Measurements from ENCODE around the gene FAM241B.

FAM241B gene

GRCh38 chr10:69600761-69601330 is 29.2 kb upstream of the FAM241B start:
- Histone ChIP-seq H2BK15ac (replicated peaks; ENCODE audit: low read depth) (no peak overlapping the region), H3K79me1 (ENCODE audit: low read length) (no peaks in the 10 kb centered on the region), H3K23ac (ENCODE audit: low read length) (no peak overlapping the region), H2AK5ac (ENCODE audit: low read length) (no peak overlapping the region), H2BK5ac (ENCODE audit: low read length) (no peak overlapping the region), H3K9ac (ENCODE audit: low read length) (no peak overlapping the region), H3K4ac (ENCODE audit: low read depth, low read length) (no peak overlapping the region), H3K79me2 (ENCODE audit: control insufficient read depth, insufficient read depth, low read length) (no peaks in the 10 kb centered on the region), H4K8ac (ENCODE audit: low read depth, low read length) (no peak overlapping the region), H2BK120ac (ENCODE audit: low read depth, low read length) (no peak overlapping the region), H4K5ac (ENCODE audit: low read length) (no peak overlapping the region), H3K4me2 (ENCODE audit: low read length) (no peak overlapping the region), H3K27ac (ENCODE audit: low read depth, low read length) (no peak overlapping the region), H3K4me1 (ENCODE audit: control insufficient read depth, low read depth, low read length) (no peaks in the 10 kb centered on the region), H3K27me3 (ENCODE audit: insufficient read depth, low read length, poor library complexity) (no peaks in the 10 kb centered on the region), H3K36me3 (ENCODE audit: control insufficient read depth, insufficient read depth, low read length) (no peaks in the 10 kb centered on the region), H3K56ac (ENCODE audit: low read length) (no peak overlapping the region), H3K4me3 (ENCODE audit: low read length) (no peak overlapping the region), H3K18ac (ENCODE audit: low read length) (no peak overlapping the region)
- WGBS (ENCODE audit: extremely low coverage, insufficient coverage, low lambda C conversion rate): no CpG with 5 or more reads among the region's 5 CpGs
- DNase-seq: no peak

GRCh38 chr10:69609077-69609476 is 21.0 kb upstream of the FAM241B start:
- no peak overlapping the region for H4K5ac ChIP-seq (ENCODE audit: low read length)
- no peak overlapping the region for H3K18ac ChIP-seq (ENCODE audit: low read length)
- no peak overlapping the region for H3K23ac ChIP-seq (ENCODE audit: low read length)
- no peak for DNase-seq
- no peaks in the 10 kb centered on the region for H3K4me1 ChIP-seq (ENCODE audit: control insufficient read depth, low read depth, low read length)
- no peak overlapping the region for H2BK15ac ChIP-seq (replicated peaks; ENCODE audit: low read depth)
- no peak overlapping the region for H3K9ac ChIP-seq (ENCODE audit: low read length)
- no peaks in the 10 kb centered on the region for H3K79me2 ChIP-seq (ENCODE audit: control insufficient read depth, insufficient read depth, low read length)
- no peak overlapping the region for H2AK5ac ChIP-seq (ENCODE audit: low read length)
- no peak overlapping the region for H3K27ac ChIP-seq (ENCODE audit: low read depth, low read length)
- no peaks in the 10 kb centered on the region for H3K36me3 ChIP-seq (ENCODE audit: control insufficient read depth, insufficient read depth, low read length)
- WGBS (ENCODE audit: extremely low coverage, insufficient coverage, low lambda C conversion rate): no CpG with 5 or more reads among the region's 1 CpG
- H4K8ac ChIP-seq (ENCODE audit: low read depth, low read length): no peak overlapping the region
- H2BK5ac ChIP-seq (ENCODE audit: low read length): no peak overlapping the region
- no peaks in the 10 kb centered on the region for H3K27me3 ChIP-seq (ENCODE audit: insufficient read depth, low read length, poor library complexity)
- no peak overlapping the region for H3K4me2 ChIP-seq (ENCODE audit: low read length)
- no peak overlapping the region for H3K4ac ChIP-seq (ENCODE audit: low read depth, low read length)
- H3K4me3 ChIP-seq (ENCODE audit: low read length): no peak overlapping the region
- no peaks in the 10 kb centered on the region for H3K79me1 ChIP-seq (ENCODE audit: low read length)
- no peak overlapping the region for H2BK120ac ChIP-seq (ENCODE audit: low read depth, low read length)
- H3K56ac ChIP-seq (ENCODE audit: low read length): no peak overlapping the region

- H3K4me2 ChIP-seq (ENCODE audit: low read length): no peak overlapping the region
- no peaks in the 10 kb centered on the region for H3K27me3 ChIP-seq (ENCODE audit: insufficient read depth, low read length, poor library complexity)
- no peaks in the 10 kb centered on the region for H3K4me1 ChIP-seq (ENCODE audit: control insufficient read depth, low read depth, low read length)
- DNase-seq: no peak
- H4K8ac ChIP-seq (ENCODE audit: low read depth, low read length): no peak overlapping the region
- no peak overlapping the region for H3K4ac ChIP-seq (ENCODE audit: low read depth, low read length)
- no peak overlapping the region for H3K27ac ChIP-seq (ENCODE audit: low read depth, low read length)
- H3K56ac ChIP-seq (ENCODE audit: low read length): no peak overlapping the region
- H3K9ac ChIP-seq (ENCODE audit: low read length): no peak overlapping the region
- H2AK5ac ChIP-seq (ENCODE audit: low read length): no peak overlapping the region
- H3K23ac ChIP-seq (ENCODE audit: low read length): no peak overlapping the region
- H3K79me2 ChIP-seq (ENCODE audit: control insufficient read depth, insufficient read depth, low read length): no peaks in the 10 kb centered on the region
- no peak overlapping the region for H3K18ac ChIP-seq (ENCODE audit: low read length)
- H3K36me3 ChIP-seq (ENCODE audit: control insufficient read depth, insufficient read depth, low read length): no peaks in the 10 kb centered on the region
- no peak overlapping the region for H2BK5ac ChIP-seq (ENCODE audit: low read length)
- H3K79me1 ChIP-seq (ENCODE audit: low read length): no peaks in the 10 kb centered on the region
- no peak overlapping the region for H4K5ac ChIP-seq (ENCODE audit: low read length)
- H3K4me3 ChIP-seq (ENCODE audit: low read length): no peak overlapping the region
- H2BK120ac ChIP-seq (ENCODE audit: low read depth, low read length): no peak overlapping the region
- H2BK15ac ChIP-seq (replicated peaks; ENCODE audit: low read depth): no peak overlapping the region
Measured at GRCh38 chr10:69612760-69613159, 17.3 kb upstream of the FAM241B start.

GRCh38 chr10:69614130-69614529 is 15.9 kb upstream of the FAM241B start:
- WGBS (ENCODE audit: extremely low coverage, insufficient coverage, low lambda C conversion rate): no CpG with 5 or more reads among the region's 1 CpG
- no peak overlapping the region for H3K23ac ChIP-seq (ENCODE audit: low read length)
- no peaks in the 10 kb centered on the region for H3K79me1 ChIP-seq (ENCODE audit: low read length)
- H3K18ac ChIP-seq (ENCODE audit: low read length): no peak overlapping the region
- no peaks in the 10 kb centered on the region for H3K4me1 ChIP-seq (ENCODE audit: control insufficient read depth, low read depth, low read length)
- no peak overlapping the region for H3K4me2 ChIP-seq (ENCODE audit: low read length)
- no peaks in the 10 kb centered on the region for H3K27me3 ChIP-seq (ENCODE audit: insufficient read depth, low read length, poor library complexity)
- no peak overlapping the region for H3K56ac ChIP-seq (ENCODE audit: low read length)
- H2BK15ac ChIP-seq (replicated peaks; ENCODE audit: low read depth): no peak overlapping the region
- H3K4me3 ChIP-seq (ENCODE audit: low read length): no peak overlapping the region
- H4K8ac ChIP-seq (ENCODE audit: low read depth, low read length): no peak overlapping the region
- no peak overlapping the region for H2AK5ac ChIP-seq (ENCODE audit: low read length)
- no peak for DNase-seq
- no peak overlapping the region for H2BK120ac ChIP-seq (ENCODE audit: low read depth, low read length)
- H3K36me3 ChIP-seq (ENCODE audit: control insufficient read depth, insufficient read depth, low read length): no peaks in the 10 kb centered on the region
- H4K5ac ChIP-seq (ENCODE audit: low read length): no peak overlapping the region
- no peak overlapping the region for H3K4ac ChIP-seq (ENCODE audit: low read depth, low read length)
- H3K79me2 ChIP-seq (ENCODE audit: control insufficient read depth, insufficient read depth, low read length): no peaks in the 10 kb centered on the region
- H3K9ac ChIP-seq (ENCODE audit: low read length): no peak overlapping the region
- no peak overlapping the region for H2BK5ac ChIP-seq (ENCODE audit: low read length)
- no peak overlapping the region for H3K27ac ChIP-seq (ENCODE audit: low read depth, low read length)

DNA sequence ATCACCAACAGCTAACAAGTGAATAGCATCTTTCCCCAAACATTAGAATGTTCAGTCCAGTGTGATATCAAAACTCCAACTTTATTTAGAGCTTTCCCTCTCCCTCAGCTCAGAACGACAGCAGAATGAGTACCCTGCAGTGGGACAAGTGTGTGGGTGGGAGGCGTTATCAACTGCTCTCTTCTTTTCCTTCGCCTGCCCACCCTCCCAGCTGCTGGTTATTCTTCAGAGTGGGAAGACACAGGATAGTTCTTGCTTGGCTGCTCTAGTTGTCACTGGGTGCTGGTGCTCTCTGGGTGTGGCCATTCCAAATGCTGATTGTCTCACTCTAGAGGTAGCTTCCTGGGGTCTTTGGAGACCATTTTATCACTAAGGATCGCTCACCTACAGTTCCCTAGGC is 13.7 kb upstream of the FAM241B start:
- no peak overlapping the region for H3K4me3 ChIP-seq (ENCODE audit: low read length)
- H3K9ac ChIP-seq (ENCODE audit: low read length): no peak overlapping the region
- H2BK120ac ChIP-seq (ENCODE audit: low read depth, low read length): no peak overlapping the region
- no peak overlapping the region for H2BK5ac ChIP-seq (ENCODE audit: low read length)
- no peak overlapping the region for H3K56ac ChIP-seq (ENCODE audit: low read length)
- WGBS (ENCODE audit: extremely low coverage, insufficient coverage, low lambda C conversion rate): no CpG with 5 or more reads among the region's 4 CpGs
- H3K4me2 ChIP-seq (ENCODE audit: low read length): no peak overlapping the region
- no peak overlapping the region for H3K27ac ChIP-seq (ENCODE audit: low read depth, low read length)
- H3K36me3 ChIP-seq (ENCODE audit: control insufficient read depth, insufficient read depth, low read length): no peaks in the 10 kb centered on the region
- no peak for DNase-seq
- H4K8ac ChIP-seq (ENCODE audit: low read depth, low read length): no peak overlapping the region
- no peaks in the 10 kb centered on the region for H3K79me1 ChIP-seq (ENCODE audit: low read length)
- no peak overlapping the region for H2BK15ac ChIP-seq (replicated peaks; ENCODE audit: low read depth)
- H3K4me1 ChIP-seq (ENCODE audit: control insufficient read depth, low read depth, low read length): no peaks in the 10 kb centered on the region
- no peak overlapping the region for H4K5ac ChIP-seq (ENCODE audit: low read length)
- H3K18ac ChIP-seq (ENCODE audit: low read length): no peak overlapping the region
- H3K79me2 ChIP-seq (ENCODE audit: control insufficient read depth, insufficient read depth, low read length): no peaks in the 10 kb centered on the region
- H3K23ac ChIP-seq (ENCODE audit: low read length): no peak overlapping the region
- no peaks in the 10 kb centered on the region for H3K27me3 ChIP-seq (ENCODE audit: insufficient read depth, low read length, poor library complexity)
- no peak overlapping the region for H3K4ac ChIP-seq (ENCODE audit: low read depth, low read length)
- no peak overlapping the region for H2AK5ac ChIP-seq (ENCODE audit: low read length)

GRCh38 chr10:69618746-69619145 is 11.3 kb upstream of the FAM241B start:
- Histone ChIP-seq H3K27ac (ENCODE audit: low read depth, low read length) (no peak overlapping the region), H4K5ac (ENCODE audit: low read length) (no peak overlapping the region), H3K4me3 (ENCODE audit: low read length) (no peak overlapping the region), H2BK120ac (ENCODE audit: low read depth, low read length) (no peak overlapping the region), H3K4me2 (ENCODE audit: low read length) (no peak overlapping the region), H3K36me3 (ENCODE audit: control insufficient read depth, insufficient read depth, low read length) (no peaks in the 10 kb centered on the region), H3K27me3 (ENCODE audit: insufficient read depth, low read length, poor library complexity) (no peaks in the 10 kb centered on the region), H3K18ac (ENCODE audit: low read length) (no peak overlapping the region), H3K79me1 (ENCODE audit: low read length) (no peaks in the 10 kb centered on the region), H3K56ac (ENCODE audit: low read length) (no peak overlapping the region), H4K8ac (ENCODE audit: low read depth, low read length) (no peak overlapping the region), H2BK5ac (ENCODE audit: low read length) (no peak overlapping the region), H3K9ac (ENCODE audit: low read length) (no peak overlapping the region), H2BK15ac (replicated peaks; ENCODE audit: low read depth) (no peak overlapping the region), H3K23ac (ENCODE audit: low read length) (no peak overlapping the region), H3K79me2 (ENCODE audit: control insufficient read depth, insufficient read depth, low read length) (no peaks in the 10 kb centered on the region), H3K4me1 (ENCODE audit: control insufficient read depth, low read depth, low read length) (no peaks in the 10 kb centered on the region), H3K4ac (ENCODE audit: low read depth, low read length) (no peak overlapping the region), H2AK5ac (ENCODE audit: low read length) (no peak overlapping the region)
- no CpG with 5 or more reads among the region's 2 CpGs for WGBS (ENCODE audit: extremely low coverage, insufficient coverage, low lambda C conversion rate)
- DNase-seq: no peak

All from mesendoderm (in vitro differentiated cells).